Midbrain (tissue), 1 donor: ENCODE measurements around the gene IQGAP3.

Experiments used
- DNase-seq: peaks from one replicate; lab custom pipeline; 2025; lab: John Stamatoyannopoulos, UW

The IQGAP3 gene

GRCh38 chr1:156544592-156545102, 27.7 kb downstream of the IQGAP3 start:
- DNase-seq = no peak

GRCh38 chr1:156543066-156543465, 29.3 kb downstream of the IQGAP3 start:
- DNase-seq = no peak

- DNase-seq = no peak
Observed at GRCh38 chr1:156540955-156541354, 31.4 kb downstream of the IQGAP3 start.

- no peak for DNase-seq
Observed at GRCh38 chr1:156539818-156540355, 32.5 kb downstream of the IQGAP3 start.

- DNase-seq = no peak
Observed at GRCh38 chr1:156538711-156539440, 33.5 kb downstream of the IQGAP3 start.

- no peak for DNase-seq
Observed at GRCh38 chr1:156537027-156537426, 35.3 kb downstream of the IQGAP3 start.

GRCh38 chr1:156534424-156535060, 37.8 kb downstream of the IQGAP3 start:
- DNase-seq = no peak

- DNase-seq = no peak
Observed at GRCh38 chr1:156533568-156534220, 38.7 kb downstream of the IQGAP3 start.

- DNase-seq = no peak
Observed at GRCh38 chr1:156532374-156532773, 40.0 kb downstream of the IQGAP3 start.

GRCh38 chr1:156530006-156530405, 42.4 kb downstream of the IQGAP3 start:
- DNase-seq = no peak

- no peak for DNase-seq
Observed at GRCh38 chr1:156528875-156529425, 43.4 kb downstream of the IQGAP3 start.

- DNase-seq = no peak
Observed at GRCh38 chr1:156528231-156528630, 44.1 kb downstream of the IQGAP3 start.

- no peak for DNase-seq
Observed at GRCh38 chr1:156527584-156527983, 44.8 kb downstream of the IQGAP3 start.

- DNase-seq = no peak
Observed at GRCh38 chr1:156525856-156526489, 46.4 kb downstream of the IQGAP3 start.

GRCh38 chr1:156525071-156525501, 47.3 kb downstream of the IQGAP3 start:
- no peak for DNase-seq

- DNase-seq = no peak
Observed at GRCh38 chr1:156524481-156524869, 47.9 kb downstream of the IQGAP3 start.

- no peak for DNase-seq
Observed at GRCh38 chr1:156523801-156524480, 48.4 kb downstream of the IQGAP3 start.

- DNase-seq = no peak
Observed at GRCh38 chr1:156522443-156522970, 49.9 kb downstream of the IQGAP3 start.

GRCh38 chr1:156517748-156518147, 54.6 kb downstream of the IQGAP3 start:
- no peak for DNase-seq

- no peak for DNase-seq
Observed at GRCh38 chr1:156516821-156517220, 55.5 kb downstream of the IQGAP3 start.

GRCh38 chr1:156515956-156516355, 56.4 kb downstream of the IQGAP3 start:
- DNase-seq = no peak
